Activated naive CD4-positive, alpha-beta T cell treated with anti-CD3 and anti-CD28 coated beads for 36 hours (primary cell): Measurements from ENCODE around the gene CYP4V2. TPM values are rescaled to one million over a fixed set of nuclear protein-coding genes. Genes with fewer than 3 reads are reported as not detected.

Experiments
- CTCF ChIA-PET: fragments of 350-600 bp; sonication (Branson Sonifier 250); formaldehyde crosslinking; loops from one replicate; lab custom pipeline; 2021; ENCODE audit warnings: antibody characterized with exemption; lab: Charles Lee
- DNase-seq: peaks from one replicate; pipeline ENCODE4 v3.0.0-alpha.2; 2020
- H3K27ac Mint-ChIP-seq: one replicate; pipeline ENCODE4 v1.8.0; 2021; ENCODE audit warnings: mild to moderate bottlenecking, mixed read lengths
- H3K27me3 Mint-ChIP-seq: one replicate; pipeline ENCODE4 v1.8.0; 2021; ENCODE audit warnings: low read depth, mixed read lengths
- H3K36me3 Mint-ChIP-seq: one replicate; pipeline ENCODE4 v1.8.0; 2021; ENCODE audit warnings: low read depth, mixed read lengths
- H3K4me1 Mint-ChIP-seq: one replicate; pipeline ENCODE4 v1.8.0; 2021; ENCODE audit warnings: low read depth, mixed read lengths
- H3K4me3 Mint-ChIP-seq: one replicate; pipeline ENCODE4 v1.8.0; 2021; ENCODE audit warnings: mild to moderate bottlenecking, moderate library complexity, mixed read lengths
- H3K9me3 Mint-ChIP-seq: one replicate; pipeline ENCODE4 v1.8.0; 2021; ENCODE audit warnings: mixed read lengths
- intact Hi-C: fragments of 100-400 bp; cut with micrococcal nuclease; formaldehyde crosslinking; loops from one replicate; pipeline ENCODE4 v1.15.1; 2023
- total RNA-seq, 2 experiments: library from RNA; stranded (reverse); gene quantifications; one replicate each; pipeline ENCODE4 v1.2.3, GENCODE V29; 2021

The CYP4V2 gene
- total RNA-seq, 2 experiments from 2014 or later, result 3.3 TPM

DNA sequence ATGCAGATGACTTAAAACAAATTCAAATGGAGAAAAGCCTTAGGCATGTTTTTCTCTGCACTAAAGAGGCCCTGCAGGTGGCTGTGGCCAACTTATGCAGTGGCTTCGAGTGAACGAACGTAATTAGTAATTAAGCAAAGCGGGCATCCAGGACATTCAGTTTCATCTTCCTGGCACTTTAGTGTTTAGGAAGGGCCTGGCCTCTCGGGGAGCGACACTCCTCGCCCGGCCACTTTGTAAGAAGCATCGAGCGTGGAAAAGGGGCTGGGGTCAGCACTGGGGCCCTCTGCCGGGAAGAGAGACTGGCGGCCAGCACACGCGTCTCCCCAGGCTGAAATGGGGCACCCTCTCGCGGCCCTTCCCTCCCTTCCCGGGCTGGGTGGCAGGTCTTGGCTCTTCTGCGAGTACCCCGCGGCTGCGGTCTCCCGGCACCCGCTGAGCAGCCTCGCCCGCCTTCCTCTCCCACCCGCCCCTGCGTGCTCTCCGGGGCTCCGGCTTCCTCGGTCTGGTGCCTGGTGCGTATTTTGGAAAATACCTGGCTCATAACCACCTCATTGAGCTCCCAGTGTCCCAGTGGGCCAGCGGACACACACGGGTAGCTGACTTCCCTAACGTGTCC is 677 bp upstream of the CYP4V2 start:
- intact Hi-C loops, result loop anchor here (1.0 to 5.0 kb wide), 8 partner anchors 12 to 794 kb away; partner anchors contain the start of genes ANKRD37, CCDC110, FAM149A and UFSP2
- CTCF ChIA-PET, result interaction anchor here (5.9 kb wide), 1 partner anchor 13 kb away, joined by 44 read pairs; no protein-coding TSS in a partner anchor
- DNase-seq, result peak; percentile 50
- Mint-ChIP-seq H3K27ac (peak overlapping the region; percentile 92), H3K9me3 (no peaks in the 10 kb centered on the region), H3K36me3 (peaks cover 6% of the 10 kb centered on the region), H3K4me1 (peaks cover 33% of the 10 kb centered on the region), H3K4me3 (peak overlapping the region; percentile 85), H3K27me3 (no peaks in the 10 kb centered on the region)

DNA sequence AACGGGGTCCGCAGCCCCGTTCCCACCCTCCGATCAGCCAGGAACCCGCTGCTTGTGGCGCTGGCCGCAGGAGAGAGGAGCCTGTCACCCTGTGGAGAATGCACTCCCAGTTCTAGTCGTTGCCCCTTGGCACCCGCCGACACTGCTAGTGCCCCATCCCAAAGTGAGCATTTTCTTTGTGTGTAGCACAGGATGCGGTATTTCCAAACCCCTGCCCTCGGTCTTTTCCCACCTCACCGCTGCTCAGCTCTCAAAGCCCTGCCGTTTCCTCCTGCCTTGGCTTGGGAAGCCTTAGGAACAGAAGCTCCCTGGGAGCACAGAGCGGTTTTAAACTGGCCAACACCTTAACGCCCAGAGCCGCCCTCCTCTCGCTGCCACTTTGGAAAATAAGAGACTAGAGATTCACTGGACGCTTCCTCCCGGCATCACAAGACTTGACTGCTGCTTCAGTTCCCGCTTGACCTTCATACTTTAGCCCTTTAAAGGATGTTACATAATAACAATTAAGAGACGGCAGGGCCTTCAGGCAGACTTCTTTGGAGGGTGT is 772 bp downstream of the CYP4V2 start:
- Mint-ChIP-seq H3K27me3 (no peaks in the 10 kb centered on the region), H3K9me3 (no peaks in the 10 kb centered on the region), H3K27ac (peak overlapping the region; percentile 86), H3K36me3 (peaks cover 16% of the 10 kb centered on the region), H3K4me3 (peak overlapping the region; percentile 86), H3K4me1 (peaks cover 33% of the 10 kb centered on the region)
- CTCF ChIA-PET, result interaction anchor here (5.9 kb wide), 1 partner anchor 11 kb away, joined by 44 read pairs; no protein-coding TSS in a partner anchor
- intact Hi-C loops, result loop anchor here (5.0 kb wide), 1 partner anchor 765 kb away; the partner anchor contains the start of gene UFSP2
- peak; percentile 43 for DNase-seq

DNA sequence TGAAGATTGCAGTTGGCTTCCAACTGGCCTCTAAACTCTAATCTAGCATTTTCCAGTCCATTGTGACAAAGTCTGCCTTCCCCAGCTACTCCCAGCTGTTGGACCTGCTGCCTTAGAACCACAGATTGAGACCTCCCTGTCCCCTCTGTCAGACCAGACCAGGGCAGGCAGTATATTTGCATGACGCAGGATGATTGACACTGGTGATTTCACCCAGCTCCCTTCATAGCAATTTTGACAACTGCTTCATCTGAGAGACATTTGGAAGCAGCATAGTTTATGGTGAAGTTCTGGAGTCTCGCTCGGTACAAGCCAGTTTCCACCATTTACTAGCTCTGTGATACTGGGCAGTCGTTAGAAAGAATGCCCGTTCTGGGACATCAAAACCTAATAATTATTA is 2.5 kb downstream of the CYP4V2 start:
- H3K36me3 Mint-ChIP-seq, result peaks cover 18% of the 10 kb centered on the region
- no peak for DNase-seq
- peaks cover 32% of the 10 kb centered on the region for H3K4me1 Mint-ChIP-seq
- no peaks in the 10 kb centered on the region for H3K9me3 Mint-ChIP-seq
- H3K27me3 Mint-ChIP-seq, result no peaks in the 10 kb centered on the region
- intact Hi-C loops, result loop anchor here (5.0 kb wide), 1 partner anchor 767 kb away; the partner anchor contains the start of gene UFSP2
- CTCF ChIA-PET, result interaction anchor here (5.9 kb wide), 1 partner anchor 10 kb away, joined by 44 read pairs; no protein-coding TSS in a partner anchor
- no peak overlapping the region for H3K27ac Mint-ChIP-seq
- no peak overlapping the region for H3K4me3 Mint-ChIP-seq

DNA sequence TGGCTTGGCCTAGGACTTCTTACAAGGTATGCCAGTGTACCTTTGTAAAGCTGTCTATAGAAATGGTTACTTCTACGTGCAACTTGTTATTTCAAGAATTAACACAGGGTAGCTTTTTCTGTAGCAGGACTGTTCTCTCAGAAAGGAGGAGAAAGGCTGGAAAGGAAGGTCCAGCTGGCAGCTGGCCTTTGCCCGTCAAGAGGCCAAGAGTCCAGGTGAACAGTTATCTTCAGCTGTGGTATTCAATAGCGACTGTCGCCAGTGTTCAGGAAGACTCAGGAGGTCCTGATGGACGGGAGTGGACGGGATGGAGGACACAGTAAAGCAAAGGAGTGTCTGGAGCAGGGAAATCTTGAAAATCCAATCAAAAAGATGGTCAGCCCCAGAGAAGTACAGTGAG is 4.7 kb downstream of the CYP4V2 start:
- peaks cover 16% of the 10 kb centered on the region for H3K4me1 Mint-ChIP-seq
- peaks cover 18% of the 10 kb centered on the region for H3K36me3 Mint-ChIP-seq
- intact Hi-C loops, result no loop called here
- H3K9me3 Mint-ChIP-seq, result no peaks in the 10 kb centered on the region
- H3K27me3 Mint-ChIP-seq, result no peaks in the 10 kb centered on the region
- CTCF ChIA-PET, result no interaction called here
- DNase-seq, result no peak
- H3K4me3 Mint-ChIP-seq, result no peak overlapping the region
- no peak overlapping the region for H3K27ac Mint-ChIP-seq

DNA sequence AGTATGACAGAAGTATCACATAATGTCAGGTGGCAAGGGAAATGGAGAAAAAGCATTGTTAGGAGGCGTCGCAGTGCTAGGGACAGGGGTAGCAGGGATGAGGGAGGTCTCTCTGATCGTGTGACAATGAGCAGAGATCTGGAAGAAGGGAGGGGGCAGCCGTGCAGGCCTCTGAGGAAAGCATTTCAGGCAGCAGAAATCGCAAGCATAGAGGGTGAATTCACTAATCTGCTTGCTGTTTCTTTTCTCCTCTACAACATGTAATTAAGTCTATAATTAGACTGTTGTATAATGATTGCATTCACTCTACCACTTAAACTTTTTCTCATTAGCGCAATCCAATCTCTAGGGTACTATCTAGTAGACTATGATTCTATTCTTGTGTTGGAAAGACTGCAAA is 9.1 kb downstream of the CYP4V2 start:
- no peak overlapping the region for H3K27ac Mint-ChIP-seq
- no peak for DNase-seq
- H3K4me1 Mint-ChIP-seq, result peaks cover 33% of the 10 kb centered on the region
- no peaks in the 10 kb centered on the region for H3K9me3 Mint-ChIP-seq
- peaks cover 14% of the 10 kb centered on the region for H3K36me3 Mint-ChIP-seq
- intact Hi-C loops, result loop anchor here (5.0 kb wide), 1 partner anchor 613 kb away; no protein-coding TSS in a partner anchor
- H3K4me3 Mint-ChIP-seq, result no peak overlapping the region
- no peaks in the 10 kb centered on the region for H3K27me3 Mint-ChIP-seq
- CTCF ChIA-PET, result no interaction called here

DNA sequence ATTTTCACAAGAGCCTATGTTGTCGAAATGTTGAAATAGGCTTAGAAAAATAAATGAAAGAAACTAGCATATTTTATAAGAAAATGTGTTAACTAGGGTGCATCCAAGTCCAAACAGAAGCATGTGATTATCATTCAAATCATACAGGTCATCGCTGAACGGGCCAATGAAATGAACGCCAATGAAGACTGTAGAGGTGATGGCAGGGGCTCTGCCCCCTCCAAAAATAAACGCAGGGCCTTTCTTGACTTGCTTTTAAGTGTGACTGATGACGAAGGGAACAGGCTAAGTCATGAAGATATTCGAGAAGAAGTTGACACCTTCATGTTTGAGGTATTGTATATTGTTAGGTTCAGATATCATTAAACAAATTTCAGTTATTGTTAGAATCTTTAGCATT is 9.6 kb downstream of the CYP4V2 start:
- intact Hi-C loops, result loop anchor here (5.0 kb wide), 1 partner anchor 614 kb away; no protein-coding TSS in a partner anchor
- H3K27me3 Mint-ChIP-seq, result no peaks in the 10 kb centered on the region
- peaks cover 9% of the 10 kb centered on the region for H3K36me3 Mint-ChIP-seq
- peak overlapping the region; percentile 31 for H3K27ac Mint-ChIP-seq
- no peaks in the 10 kb centered on the region for H3K9me3 Mint-ChIP-seq
- no peak for DNase-seq
- H3K4me3 Mint-ChIP-seq, result no peak overlapping the region
- H3K4me1 Mint-ChIP-seq, result peaks cover 33% of the 10 kb centered on the region
- CTCF ChIA-PET, result interaction anchor here (0.6 to 5.1 kb wide), 4 partner anchors 9 to 133 kb away, joined by 3 to 44 read pairs (median 3); partner anchors contain the start of gene CYP4V2

DNA sequence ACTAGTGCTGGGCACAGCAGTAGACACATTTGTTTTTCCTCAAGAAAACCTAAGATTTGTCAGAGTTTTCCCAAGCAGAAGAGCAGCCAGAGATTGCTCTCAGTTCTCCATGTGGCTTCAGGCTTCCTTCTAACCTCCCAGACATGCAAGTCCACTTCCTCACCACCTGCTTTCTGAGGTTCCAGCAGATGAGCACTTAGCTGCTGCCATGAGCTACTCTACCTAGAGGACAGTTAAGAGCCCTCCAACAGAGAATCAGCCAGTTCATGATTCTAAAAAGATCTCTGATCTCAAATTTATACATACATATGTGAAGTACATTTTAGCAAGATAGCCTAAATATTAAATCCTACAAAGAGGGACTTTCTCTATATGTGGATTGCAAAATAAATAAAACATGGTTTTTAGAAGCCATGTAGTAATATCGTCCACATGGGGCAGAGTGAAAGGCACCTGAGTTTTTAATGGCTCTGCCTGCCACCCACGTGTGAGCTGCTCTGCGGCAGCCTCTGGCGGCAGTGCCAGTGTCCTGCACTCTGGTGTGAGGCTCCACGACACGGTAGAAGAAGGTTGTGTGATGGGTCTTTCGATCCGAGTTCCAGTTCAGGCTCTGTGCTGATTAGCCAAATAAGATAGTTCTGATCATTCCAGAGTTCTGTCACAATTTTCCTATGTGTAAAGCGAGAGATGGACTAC is 10.3 kb downstream of the CYP4V2 start:
- peaks cover 34% of the 10 kb centered on the region for H3K4me1 Mint-ChIP-seq
- H3K27ac Mint-ChIP-seq, result peak overlapping the region; percentile 57
- peak overlapping the region; percentile 13 for H3K4me3 Mint-ChIP-seq
- CTCF ChIA-PET, result interaction anchor here (0.6 to 5.1 kb wide), 4 partner anchors 10 to 133 kb away, joined by 3 to 44 read pairs (median 3); partner anchors contain the start of gene CYP4V2
- no peaks in the 10 kb centered on the region for H3K27me3 Mint-ChIP-seq
- peaks cover 5% of the 10 kb centered on the region for H3K36me3 Mint-ChIP-seq
- peak; percentile 79 for DNase-seq
- no peaks in the 10 kb centered on the region for H3K9me3 Mint-ChIP-seq
- intact Hi-C loops, result loop anchor here (1.0 to 5.0 kb wide), 4 partner anchors 10 to 614 kb away; partner anchors contain the start of gene CYP4V2

DNA sequence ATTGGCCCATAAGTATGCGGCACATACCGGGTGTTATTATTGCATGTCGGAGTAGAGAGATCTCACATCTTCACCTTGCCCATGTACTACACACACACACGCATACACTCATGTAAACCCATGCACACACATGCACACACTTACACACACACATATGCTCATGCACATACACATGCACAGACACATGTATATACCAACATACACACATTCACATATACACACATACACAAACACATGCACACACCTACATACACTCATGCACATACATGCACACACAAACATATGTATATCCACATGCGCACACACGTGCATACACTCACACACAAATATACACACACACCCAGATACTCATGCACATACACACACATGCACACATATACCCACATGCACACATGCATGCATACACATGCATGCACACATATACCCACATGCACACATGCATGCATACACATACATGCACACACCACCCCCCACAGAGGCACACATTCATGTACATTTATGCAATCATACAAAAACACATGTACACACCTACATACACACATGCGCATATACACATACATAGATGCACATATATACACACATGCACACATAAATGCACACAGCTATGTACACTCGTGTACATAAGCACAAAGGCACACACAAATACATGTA is 11.2 kb downstream of the CYP4V2 start:
- no peaks in the 10 kb centered on the region for H3K9me3 Mint-ChIP-seq
- DNase-seq, result no peak
- peaks cover 34% of the 10 kb centered on the region for H3K4me1 Mint-ChIP-seq
- intact Hi-C loops, result loop anchor here (1.0 to 5.0 kb wide), 4 partner anchors 11 to 615 kb away; partner anchors contain the start of gene CYP4V2
- CTCF ChIA-PET, result interaction anchor here (1.3 to 5.1 kb wide), 2 partner anchors 11 to 39 kb away, joined by 3 to 44 read pairs; partner anchors contain the start of gene CYP4V2
- H3K27me3 Mint-ChIP-seq, result no peaks in the 10 kb centered on the region
- peak overlapping the region; percentile 61 for H3K4me3 Mint-ChIP-seq
- H3K27ac Mint-ChIP-seq, result no peak overlapping the region
- H3K36me3 Mint-ChIP-seq, result no peaks in the 10 kb centered on the region

DNA sequence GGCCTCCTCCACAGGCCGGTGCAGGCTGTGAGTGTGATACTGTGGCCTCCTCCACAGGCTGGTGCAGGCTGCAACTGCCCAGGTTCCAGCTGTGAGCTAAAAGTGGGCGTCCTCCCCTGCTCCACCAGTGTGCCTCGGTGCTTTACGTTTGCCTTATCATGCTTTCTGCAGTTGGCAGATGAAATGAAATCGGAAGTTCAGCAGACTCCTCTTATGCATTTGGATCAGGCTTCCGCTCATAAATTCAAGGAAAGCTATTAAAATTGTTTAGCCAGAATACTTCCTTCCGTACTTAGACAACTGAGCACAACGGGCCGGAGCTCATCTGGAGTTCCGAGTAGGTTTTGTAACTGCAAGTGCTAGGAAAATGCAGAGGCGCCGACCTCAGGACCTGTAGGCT is 12.0 kb downstream of the CYP4V2 start:
- Mint-ChIP-seq H3K27ac (peak overlapping the region; percentile 79), H3K4me1 (peaks cover 34% of the 10 kb centered on the region), H3K4me3 (peak overlapping the region; percentile 61), H3K9me3 (no peaks in the 10 kb centered on the region), H3K27me3 (no peaks in the 10 kb centered on the region), H3K36me3 (no peaks in the 10 kb centered on the region)
- CTCF ChIA-PET, result interaction anchor here (0.6 to 5.1 kb wide), 3 partner anchors 12 to 630 kb away, joined by 3 to 44 read pairs (median 3); partner anchors contain the start of gene CYP4V2
- intact Hi-C loops, result loop anchor here (2.0 to 5.0 kb wide), 2 partner anchors 59 to 616 kb away; no protein-coding TSS in a partner anchor
- DNase-seq, result peak; percentile 21

DNA sequence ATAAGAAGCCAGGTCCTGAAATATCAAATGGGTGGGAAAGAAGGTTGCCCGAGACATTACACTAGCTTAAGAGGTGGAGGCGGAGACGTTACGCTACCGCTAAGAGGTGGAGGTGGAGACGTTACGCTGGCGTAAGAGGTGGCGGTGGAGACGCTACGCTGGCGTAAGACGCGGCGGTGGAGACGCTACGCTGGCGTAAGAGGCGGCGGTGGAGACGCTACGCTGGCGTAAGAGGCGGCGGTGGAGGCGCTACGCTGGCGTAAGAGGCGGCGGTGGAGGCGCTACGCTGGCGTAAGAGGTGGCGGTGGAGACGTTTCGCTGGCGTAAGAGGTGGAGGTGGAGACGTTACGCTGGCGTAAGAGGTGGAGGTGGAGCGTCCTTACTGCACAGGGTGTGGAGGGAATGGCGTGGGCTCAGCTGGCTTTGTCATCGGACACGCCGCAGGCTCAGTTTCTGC is 12.8 kb downstream of the CYP4V2 start:
- peaks cover 34% of the 10 kb centered on the region for H3K4me1 Mint-ChIP-seq
- CTCF ChIA-PET, result interaction anchor here (0.6 to 5.1 kb wide), 4 partner anchors 13 to 631 kb away, joined by 3 to 44 read pairs (median 4); partner anchors contain the start of gene CYP4V2
- H3K4me3 Mint-ChIP-seq, result peak overlapping the region; percentile 61
- H3K27ac Mint-ChIP-seq, result peak overlapping the region; percentile 79
- DNase-seq, result peak; percentile 86
- H3K36me3 Mint-ChIP-seq, result peaks cover 6% of the 10 kb centered on the region
- no peaks in the 10 kb centered on the region for H3K27me3 Mint-ChIP-seq
- intact Hi-C loops, result loop anchor here (5.0 kb wide), 1 partner anchor 617 kb away; no protein-coding TSS in a partner anchor
- H3K9me3 Mint-ChIP-seq, result peaks cover 2% of the 10 kb centered on the region

DNA sequence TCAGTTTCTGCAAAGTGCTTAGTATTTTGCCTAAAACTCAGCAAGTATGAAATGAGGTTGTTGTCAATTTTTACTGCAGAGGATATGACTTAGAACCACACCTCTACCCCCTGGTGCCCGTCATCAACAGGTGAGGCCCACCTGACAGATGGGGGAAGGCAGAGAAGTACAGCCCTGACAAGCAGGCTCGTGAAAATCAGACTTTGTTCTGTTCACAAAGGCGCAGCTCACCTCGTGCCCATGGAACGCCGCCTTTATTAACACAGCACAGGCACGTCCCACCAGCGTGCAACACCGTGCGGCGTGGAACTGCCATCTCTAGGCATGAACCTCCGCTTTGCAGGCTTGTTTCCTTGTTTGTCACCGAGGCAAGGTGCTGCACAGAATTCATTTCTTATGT is 13.3 kb downstream of the CYP4V2 start:
- Mint-ChIP-seq H3K27ac (peak overlapping the region; percentile 79), H3K4me3 (peak overlapping the region; percentile 61)
- intact Hi-C loops, result loop anchor here (5.0 kb wide), 1 partner anchor 617 kb away; no protein-coding TSS in a partner anchor

More for the DNA sequence above, 13.3 kb downstream of the CYP4V2 start:
- H3K36me3 Mint-ChIP-seq, result peaks cover 12% of the 10 kb centered on the region
- CTCF ChIA-PET, result interaction anchor here (1.1 to 5.1 kb wide), 2 partner anchors 13 to 40 kb away, joined by 4 to 44 read pairs; partner anchors contain the start of gene CYP4V2
- peak; percentile 22 for DNase-seq
- no peaks in the 10 kb centered on the region for H3K27me3 Mint-ChIP-seq
- H3K9me3 Mint-ChIP-seq, result peaks cover 2% of the 10 kb centered on the region
- H3K4me1 Mint-ChIP-seq, result peaks cover 34% of the 10 kb centered on the region
